Fibroblast of villous mesenchyme (primary cell): Measurements from ENCODE around the gene PPP2R5E. TPM values are rescaled to one million over a fixed set of nuclear protein-coding genes. Genes with fewer than 3 reads are reported as not detected.

Source experiments
- DNase-seq: peaks from one replicate; pipeline ENCODE4 v3.0.0-alpha.2; 2010; ENCODE audit warnings: low read depth
- H3K4me3 ChIP-seq: 2 replicates; pipeline ENCODE4 v1.5.1; 2011; ENCODE audit warnings: low read depth, mild to moderate bottlenecking, low read length
- total RNA-seq: library from RNA; depleted of rRNA; stranded (reverse); fragments of >200 nt; gene quantifications from 2 replicates; pipeline ENCODE4 v1.2.3, GENCODE V29; 2012
- TF ChIP-seq, protein P1 (sequence below): IDR thresholded peaks from 2 replicates; pipeline ENCODE4 v1.5.1; 2012; ENCODE audit warnings: low read depth, mild to moderate bottlenecking, low read length; ENCODE audit not compliant: insufficient read depth

PPP2R5E gene
- total RNA-seq, 1 donor, result 32.4 TPM

DNA sequence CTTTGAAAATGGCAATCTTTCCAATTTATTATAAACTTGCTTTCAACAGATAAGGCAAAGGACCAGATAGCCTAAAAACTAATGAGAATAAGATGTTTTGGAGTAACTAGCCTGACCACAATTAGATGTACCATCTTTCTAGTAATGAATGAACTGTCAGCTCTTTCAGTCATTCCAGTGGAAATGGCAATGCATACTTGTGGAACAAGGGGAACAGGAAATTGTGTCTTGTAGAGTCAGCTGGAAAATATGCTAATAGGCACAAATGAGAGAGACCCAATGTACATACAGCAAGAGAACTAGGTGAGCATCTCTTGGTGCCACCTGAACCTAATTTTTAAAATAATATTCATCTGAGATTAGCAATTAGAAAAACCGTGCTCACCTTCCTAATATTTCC lies 148.3 kb downstream of the PPP2R5E start:
- no peak overlapping the region for H3K4me3 ChIP-seq
- TF ChIP-seq, protein P1, sequence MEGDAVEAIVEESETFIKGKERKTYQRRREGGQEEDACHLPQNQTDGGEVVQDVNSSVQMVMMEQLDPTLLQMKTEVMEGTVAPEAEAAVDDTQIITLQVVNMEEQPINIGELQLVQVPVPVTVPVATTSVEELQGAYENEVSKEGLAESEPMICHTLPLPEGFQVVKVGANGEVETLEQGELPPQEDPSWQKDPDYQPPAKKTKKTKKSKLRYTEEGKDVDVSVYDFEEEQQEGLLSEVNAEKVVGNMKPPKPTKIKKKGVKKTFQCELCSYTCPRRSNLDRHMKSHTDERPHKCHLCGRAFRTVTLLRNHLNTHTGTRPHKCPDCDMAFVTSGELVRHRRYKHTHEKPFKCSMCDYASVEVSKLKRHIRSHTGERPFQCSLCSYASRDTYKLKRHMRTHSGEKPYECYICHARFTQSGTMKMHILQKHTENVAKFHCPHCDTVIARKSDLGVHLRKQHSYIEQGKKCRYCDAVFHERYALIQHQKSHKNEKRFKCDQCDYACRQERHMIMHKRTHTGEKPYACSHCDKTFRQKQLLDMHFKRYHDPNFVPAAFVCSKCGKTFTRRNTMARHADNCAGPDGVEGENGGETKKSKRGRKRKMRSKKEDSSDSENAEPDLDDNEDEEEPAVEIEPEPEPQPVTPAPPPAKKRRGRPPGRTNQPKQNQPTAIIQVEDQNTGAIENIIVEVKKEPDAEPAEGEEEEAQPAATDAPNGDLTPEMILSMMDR, result no peak
- no peak for DNase-seq

DNA sequence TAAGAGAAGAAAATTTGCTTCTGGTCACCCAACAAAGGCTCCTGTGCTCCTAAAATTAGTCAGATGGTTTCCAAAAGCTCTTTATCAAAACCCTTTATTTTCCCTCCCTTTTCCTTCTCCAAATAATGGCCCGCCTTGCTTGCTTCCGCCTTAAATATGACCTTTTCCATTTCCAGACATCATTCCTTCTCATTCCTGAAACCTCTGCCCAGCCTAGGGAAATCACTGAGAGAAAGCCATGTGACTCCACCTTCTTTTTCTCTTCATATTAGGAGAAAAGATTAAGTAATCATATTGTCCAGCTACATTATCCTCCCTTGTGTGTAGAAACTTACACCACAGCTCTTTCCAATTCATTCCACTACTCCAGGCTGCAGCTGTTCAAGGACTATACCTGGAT lies 148.7 kb downstream of the PPP2R5E start:
- no peak for DNase-seq
- TF ChIP-seq, protein P1, result no peak
- H3K4me3 ChIP-seq, result no peak overlapping the region

DNA sequence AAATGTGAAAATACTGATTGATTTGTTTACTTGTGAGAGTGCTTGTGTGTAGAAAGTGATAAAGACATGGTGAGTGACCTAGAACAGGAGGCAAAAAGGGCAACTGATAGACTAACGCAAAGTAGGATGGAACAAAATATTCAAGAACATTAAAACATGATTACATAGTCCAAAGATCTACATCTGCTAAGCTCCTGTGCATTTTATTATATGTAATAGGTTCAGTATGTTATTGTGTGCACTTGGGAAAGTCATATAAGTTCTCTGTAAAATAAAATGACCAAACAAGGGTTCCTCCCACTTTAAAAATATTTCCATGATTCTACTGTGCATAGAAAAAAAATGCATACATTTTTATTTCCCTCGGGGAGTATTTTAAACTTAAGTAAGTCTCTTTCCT lies 150.2 kb downstream of the PPP2R5E start:
- TF ChIP-seq, protein P1, result no peak
- no peak overlapping the region for H3K4me3 ChIP-seq
- no peak for DNase-seq

DNA sequence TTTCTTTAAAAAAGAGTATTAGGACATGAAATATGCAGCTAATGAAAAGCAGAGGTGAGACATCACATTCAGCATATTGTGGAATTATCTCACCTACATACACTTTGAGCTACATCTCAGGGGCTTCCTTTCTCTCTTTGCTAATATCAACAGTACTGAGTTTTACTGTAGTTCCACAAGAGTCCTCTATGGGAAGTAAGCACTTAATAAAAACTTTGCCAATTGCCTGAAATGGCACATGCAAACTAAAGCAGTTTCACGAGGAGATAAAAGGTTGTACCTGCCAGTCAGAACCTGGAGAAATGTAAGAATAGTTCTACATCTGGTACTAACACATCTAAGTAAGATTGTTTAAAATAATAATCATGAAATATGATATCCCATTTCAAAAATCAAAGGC lies 150.9 kb downstream of the PPP2R5E start:
- TF ChIP-seq, protein P1, result no peak
- no peak for DNase-seq
- H3K4me3 ChIP-seq, result no peak overlapping the region

DNA sequence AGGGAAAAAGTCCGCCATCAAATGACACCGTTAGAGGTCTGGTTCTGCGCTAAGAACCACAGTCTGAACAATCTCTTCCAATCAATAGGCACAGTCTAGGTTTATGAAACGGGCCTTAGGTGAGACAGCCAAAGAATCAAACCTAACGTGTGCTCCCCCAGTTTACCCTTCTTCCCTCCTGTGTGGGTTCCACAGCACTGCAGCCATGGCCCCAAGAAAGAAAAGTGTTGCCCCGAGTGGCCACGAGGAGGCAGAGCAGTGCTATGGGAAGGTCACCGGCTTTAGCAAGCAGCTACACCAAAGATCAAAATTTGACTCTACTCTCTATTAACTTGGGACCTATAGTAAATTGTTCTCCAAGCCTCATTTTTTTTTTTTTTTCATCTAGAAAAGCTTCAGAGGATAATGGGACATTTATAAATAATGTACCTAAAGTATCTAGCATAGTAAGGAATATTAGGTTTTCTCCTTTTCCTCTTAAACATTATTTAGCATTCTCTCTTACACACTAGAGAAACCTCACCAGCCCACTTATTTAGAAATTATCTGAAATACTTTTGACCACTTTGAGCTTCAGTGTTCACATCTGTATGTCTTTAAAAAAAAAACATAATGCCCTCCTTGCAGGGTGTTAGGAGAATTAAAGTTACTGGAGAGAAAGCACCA lies 154.3 kb downstream of the PPP2R5E start:
- H3K4me3 ChIP-seq, result no peak overlapping the region
- peak; percentile 66 for DNase-seq
- TF ChIP-seq, protein P1, result peak; percentile 95

DNA sequence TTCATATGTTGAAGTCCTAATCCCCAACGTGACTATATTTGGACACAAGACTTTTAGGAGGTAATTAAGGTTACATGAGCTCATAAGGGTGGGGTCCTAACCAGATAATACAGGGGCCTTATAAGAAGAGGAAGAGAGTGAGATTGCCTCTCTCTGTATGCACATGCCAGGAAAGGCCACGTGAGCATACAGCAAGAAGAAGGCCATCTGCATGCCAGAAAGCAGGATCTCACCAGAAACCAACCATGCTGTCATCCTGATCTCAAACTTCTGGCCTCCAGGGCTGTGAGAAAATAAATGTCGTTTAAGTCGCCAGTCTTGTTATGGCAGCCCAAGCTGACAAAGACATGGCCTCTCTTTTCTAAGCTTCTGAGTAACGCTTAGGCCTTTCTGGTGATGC lies 155.5 kb downstream of the PPP2R5E start:
- TF ChIP-seq, protein P1, result no peak
- no peak overlapping the region for H3K4me3 ChIP-seq
- DNase-seq, result no peak
